SIG-M5 (cell line): ENCODE data around the gene C1R.
"Not testable (repeated sequence)": the region's sequence is repeated elsewhere in the genome, so short reads cannot be mapped to it uniquely, and the experiment has no call there.

Experiments used
- DNase-seq: peaks from one replicate; lab custom pipeline; 2025; lab: John Stamatoyannopoulos, UW

C1R gene

GRCh38 chr12:7067096-7067495, 25.1 kb downstream of the C1R start:
- no peak for DNase-seq

- no peak for DNase-seq
Observed at GRCh38 chr12:7066596-7066995, 25.6 kb downstream of the C1R start.

- no peak for DNase-seq
Observed at GRCh38 chr12:7065073-7065623, 27.1 kb downstream of the C1R start.

DNA sequence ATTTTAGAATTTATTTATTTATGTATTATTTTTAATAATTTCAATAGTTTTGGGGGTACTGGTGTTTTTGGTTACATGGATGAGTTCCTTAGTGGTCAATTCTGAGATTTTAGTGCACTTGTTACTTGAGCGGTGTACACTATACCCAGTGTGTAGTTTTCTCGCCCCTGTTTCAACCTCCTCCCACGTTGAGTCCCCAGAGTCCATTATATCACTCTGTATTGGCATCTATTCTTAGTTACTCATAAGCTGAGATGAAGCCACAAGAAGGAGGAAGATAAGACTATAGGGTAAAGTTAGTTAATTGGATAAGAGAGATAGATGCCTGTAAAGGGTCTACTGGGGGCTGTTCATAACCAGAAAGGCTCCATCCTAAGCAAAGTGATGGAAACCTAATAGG, 27.7 kb downstream of the C1R start:
- no peak for DNase-seq

DNA sequence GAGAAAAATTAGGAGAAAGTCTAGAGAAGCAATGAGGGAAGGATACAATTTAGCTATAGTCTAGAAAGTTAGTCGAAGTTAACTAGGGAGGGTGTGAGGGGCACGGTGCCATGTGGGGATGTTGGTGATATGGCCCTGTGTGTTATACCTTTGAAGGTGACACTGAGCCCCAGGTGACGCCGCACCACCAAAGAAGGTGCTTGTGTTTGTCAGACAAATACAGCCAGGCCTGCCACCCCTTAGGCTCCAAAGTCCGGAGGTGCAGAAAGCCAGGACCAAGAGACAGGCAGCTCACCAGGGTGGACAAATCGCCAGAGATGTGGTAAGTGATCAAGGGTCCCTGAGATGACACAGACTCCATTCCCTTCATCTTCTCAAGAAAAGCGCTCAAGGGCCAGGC, 30.6 kb downstream of the C1R start:
- DNase-seq, result no peak

GRCh38 chr12:7061138-7061537, 31.1 kb downstream of the C1R start:
- DNase-seq, result no peak

DNA sequence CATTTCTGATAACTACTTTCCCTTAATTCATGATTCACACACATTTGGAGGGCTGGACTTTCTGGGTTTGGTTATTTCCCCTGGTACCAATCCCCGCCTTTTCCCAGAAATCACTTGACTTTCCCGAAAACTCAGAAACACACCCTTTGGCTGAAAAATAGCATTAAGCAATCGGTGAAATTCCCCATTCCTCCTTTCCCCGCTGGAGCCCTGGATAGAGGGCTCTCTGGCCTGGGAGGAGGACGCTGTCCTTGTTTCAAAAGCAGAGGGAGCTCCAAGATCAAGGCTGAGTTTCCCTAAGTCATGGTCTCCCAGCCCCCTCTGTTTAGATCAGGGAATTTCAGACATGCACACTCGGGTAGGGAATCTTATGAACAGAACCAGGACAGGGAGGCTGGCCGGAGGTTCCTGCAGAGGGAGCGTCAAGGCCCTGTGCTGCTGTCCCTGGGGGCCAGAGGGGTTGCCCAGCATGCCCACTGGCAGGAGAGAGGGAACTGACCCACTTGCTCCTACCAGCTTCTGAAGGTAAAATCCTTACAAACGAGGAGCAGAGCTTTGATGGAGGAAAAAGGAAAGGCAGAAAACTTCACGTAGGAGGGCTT, 31.8 kb downstream of the C1R start, which contains the start of gene C1S:
Gene C1S (plus strand): TSS at position 366 of the 602 bp plus-strand sequence. CDS start 1,195 bp downstream, outside the sequence.
- DNase-seq, result no peak

GRCh38 chr12:7059780-7060179, 32.5 kb downstream of the C1R start:
- DNase-seq, result no peak

DNA sequence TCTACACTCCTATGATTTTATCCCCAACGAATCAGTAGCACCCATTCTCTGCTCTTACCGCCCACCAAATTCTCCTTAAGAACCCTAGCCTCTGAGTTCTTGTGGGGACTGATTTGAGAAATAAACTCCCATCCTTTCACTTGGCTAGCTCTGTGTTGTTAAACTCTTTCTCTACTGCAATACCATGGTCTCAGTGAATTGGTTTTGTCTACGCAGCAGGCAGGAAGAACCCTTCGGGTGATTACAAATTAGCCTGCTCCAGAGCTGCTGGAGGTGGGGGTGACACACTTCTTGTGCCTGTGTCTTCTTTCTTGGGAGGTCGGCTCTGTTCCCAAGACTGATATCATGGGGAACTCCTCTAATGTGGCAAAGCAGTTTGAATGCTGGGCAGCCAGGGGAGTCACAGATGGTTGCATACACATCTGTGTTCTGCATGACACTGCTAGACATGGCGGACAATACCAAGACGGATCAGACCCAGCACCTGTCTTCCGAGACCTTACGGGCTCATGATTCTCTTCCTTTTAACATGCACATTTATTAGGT, 33.3 kb downstream of the C1R start:
- DNase-seq, result no peak

- DNase-seq, result no peak
Observed at GRCh38 chr12:7058163-7058845, 33.9 kb downstream of the C1R start.

- DNase-seq, result not testable (repeated sequence)
Observed at GRCh38 chr12:7055736-7056135, 36.5 kb downstream of the C1R start.

DNA sequence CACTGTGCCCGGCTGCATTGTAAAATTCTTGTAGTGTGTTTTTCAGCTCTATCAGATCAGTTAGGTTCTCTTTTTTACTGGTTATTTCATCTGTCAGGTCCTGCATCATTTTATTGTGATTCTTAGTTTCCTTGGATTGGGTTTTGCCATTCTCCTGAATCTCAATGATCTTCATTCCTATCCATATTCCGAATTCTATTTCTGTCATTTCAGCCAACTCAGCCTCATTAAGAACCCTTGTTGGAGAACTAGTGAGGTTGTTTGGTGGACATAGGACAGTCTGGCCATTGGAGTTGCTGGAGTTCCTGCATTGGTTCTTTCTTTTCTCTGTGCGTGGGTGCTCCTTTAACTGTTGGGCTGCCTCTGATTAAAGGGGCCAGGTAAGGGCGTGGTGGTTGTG, 37.3 kb downstream of the C1R start:
- no peak for DNase-seq

- not testable (repeated sequence) for DNase-seq
Observed at GRCh38 chr12:7049973-7050372, 42.3 kb downstream of the C1R start.

- DNase-seq, result not testable (repeated sequence)
Observed at GRCh38 chr12:7049445-7049951, 42.7 kb downstream of the C1R start.

- no peak for DNase-seq
Observed at GRCh38 chr12:7047306-7047705, 44.9 kb downstream of the C1R start.

GRCh38 chr12:7046383-7047105, 45.7 kb downstream of the C1R start:
- no peak for DNase-seq

- DNase-seq, result no peak
Observed at GRCh38 chr12:7045913-7046312, 46.3 kb downstream of the C1R start.

GRCh38 chr12:7042842-7043241, 49.4 kb downstream of the C1R start:
- no peak for DNase-seq

- DNase-seq, result no peak
Observed at GRCh38 chr12:7039403-7039802, 52.8 kb downstream of the C1R start.

GRCh38 chr12:7038591-7038990, 53.7 kb downstream of the C1R start:
- no peak for DNase-seq

- not testable (repeated sequence) for DNase-seq
Observed at GRCh38 chr12:7037411-7037810, 54.8 kb downstream of the C1R start.

DNA sequence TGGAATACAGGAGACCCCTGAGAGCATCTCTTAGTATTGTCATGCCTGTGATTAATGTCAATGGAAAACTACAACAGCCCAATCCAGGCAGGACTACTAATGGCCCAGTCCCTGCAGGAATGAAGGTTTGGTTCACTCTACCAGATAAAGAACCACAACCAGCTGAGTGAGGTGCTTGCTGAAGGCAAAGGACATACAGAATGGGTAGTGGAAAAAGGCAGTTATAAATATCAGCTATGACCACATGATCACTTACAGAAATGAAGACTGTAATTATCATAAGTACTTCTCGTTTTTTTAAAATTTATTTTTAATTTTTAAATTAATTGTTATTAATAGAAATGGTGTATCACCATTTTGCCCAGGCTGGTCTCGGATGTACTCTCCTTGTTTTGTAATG, 56.8 kb downstream of the C1R start:
- DNase-seq, result no peak
